NCI-H1694 (cell line): ENCODE results near the gene CCNY.

Experiments
- DNase-seq: peaks from one replicate; lab custom pipeline; 2025; lab: John Stamatoyannopoulos, UW

CCNY gene

DNA sequence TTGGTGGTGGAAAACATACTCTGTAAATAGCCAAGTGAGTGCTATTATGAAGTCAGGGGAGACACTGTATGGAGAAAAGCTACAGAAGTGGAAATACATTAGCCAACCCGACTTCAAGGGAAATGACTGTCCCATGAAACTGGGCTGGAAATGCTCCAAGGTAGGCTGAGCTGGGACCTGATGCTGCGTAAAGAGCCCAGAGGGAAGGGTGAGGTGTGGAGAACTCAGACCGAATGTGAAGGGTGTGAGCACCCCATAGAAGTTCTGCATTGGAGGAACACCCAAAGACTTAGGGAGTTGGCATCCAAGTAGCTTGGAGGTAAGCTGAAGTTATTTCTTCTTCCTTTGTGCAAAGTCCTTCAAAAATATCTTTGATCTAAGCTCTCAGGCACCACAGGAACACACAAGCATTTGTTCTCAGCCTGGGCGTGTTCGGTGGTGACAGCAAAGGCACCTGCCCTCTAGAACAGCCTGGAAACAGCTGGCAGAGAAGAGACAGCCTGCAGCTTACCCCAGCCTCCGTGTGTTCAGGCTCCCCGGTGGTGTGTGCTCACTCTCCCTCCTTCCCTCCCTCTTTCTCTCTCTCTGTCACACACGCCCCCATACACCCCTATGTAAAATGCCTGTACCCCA lies 249.7 kb downstream of the CCNY start:
- no peak for DNase-seq

DNA sequence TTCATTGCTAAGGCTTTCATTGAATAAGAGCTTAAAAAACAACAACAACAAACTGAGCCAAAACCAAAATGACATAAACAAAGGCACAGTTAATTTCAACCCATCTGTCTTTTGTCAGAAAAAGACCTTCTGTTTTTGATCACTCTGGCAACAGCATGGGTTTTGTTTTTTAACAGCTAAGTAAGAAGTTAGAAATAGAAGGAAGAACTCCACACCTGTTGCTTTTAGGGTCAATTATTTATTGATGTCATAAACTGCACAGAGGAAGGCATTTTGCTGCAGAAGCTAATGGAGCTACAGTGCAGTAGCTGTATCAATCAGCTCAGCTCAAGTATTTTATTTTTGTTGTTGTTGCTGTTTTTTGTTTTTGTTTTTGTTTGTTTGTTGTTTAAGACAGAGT lies 252.5 kb downstream of the CCNY start:
- no peak for DNase-seq

DNA sequence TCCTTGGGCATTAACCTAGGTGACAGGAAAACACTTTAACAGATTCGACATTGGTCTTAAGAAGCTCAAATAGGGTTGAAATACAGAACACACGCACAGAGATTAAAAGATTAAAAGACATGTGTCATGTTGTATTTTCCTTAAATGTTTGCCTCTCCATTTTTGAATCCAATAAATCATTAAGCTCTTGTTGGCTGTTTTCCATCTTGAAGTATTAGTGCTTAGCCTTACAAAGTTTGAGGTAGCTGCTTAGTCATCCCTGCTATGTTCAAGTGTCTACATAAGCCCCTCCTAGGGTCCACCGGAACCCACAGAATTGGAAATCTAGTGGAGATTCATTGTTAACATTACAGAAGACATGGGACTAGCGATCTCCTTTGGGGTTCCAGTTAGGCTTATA lies 256.1 kb downstream of the CCNY start:
- DNase-seq = no peak

DNA sequence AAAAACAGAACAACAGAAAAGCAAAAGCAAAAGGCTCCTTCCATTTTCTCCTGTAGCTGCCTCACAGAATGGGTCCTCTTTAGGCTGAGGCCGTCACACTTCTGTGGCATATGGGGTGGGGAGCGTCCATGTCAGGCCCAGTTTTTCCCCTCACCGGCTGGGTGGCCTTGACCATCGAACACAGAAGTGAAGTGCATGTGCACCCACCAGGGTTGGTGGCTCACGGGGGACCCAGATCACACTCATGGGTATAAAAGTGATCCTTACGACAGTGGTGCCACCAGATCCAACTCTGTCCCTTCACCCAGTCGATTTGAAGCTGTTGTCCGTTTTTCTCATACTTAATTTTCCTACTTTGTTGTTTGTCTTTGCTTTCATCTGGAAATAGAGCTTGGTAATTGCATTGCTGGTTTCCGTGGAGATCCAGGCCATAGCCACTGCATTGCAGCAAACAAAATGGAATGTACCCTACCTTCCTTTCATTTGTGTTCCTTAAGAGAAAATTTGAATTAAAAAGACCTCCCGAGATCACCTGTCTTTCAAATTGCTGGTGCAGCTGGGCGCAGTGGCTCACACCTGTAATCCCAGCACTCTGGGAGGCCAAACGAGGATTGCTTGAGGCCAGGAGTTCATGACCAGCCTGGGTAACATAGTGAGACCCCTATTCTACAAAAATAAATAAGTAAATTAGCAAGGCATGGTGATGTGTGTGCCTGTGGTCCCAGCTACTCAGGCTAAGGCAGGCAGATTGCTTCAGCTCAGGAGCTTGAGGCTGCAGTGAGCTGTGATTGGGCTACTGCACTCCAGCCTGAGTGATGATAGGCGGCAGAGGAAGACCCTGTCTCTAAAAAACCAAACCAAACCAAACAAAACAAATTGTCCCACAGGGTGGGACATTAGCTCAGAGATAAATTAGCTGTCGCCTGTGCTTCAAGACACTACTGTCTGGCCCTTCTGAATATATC lies 258.1 kb downstream of the CCNY start:
- no peak for DNase-seq

DNA sequence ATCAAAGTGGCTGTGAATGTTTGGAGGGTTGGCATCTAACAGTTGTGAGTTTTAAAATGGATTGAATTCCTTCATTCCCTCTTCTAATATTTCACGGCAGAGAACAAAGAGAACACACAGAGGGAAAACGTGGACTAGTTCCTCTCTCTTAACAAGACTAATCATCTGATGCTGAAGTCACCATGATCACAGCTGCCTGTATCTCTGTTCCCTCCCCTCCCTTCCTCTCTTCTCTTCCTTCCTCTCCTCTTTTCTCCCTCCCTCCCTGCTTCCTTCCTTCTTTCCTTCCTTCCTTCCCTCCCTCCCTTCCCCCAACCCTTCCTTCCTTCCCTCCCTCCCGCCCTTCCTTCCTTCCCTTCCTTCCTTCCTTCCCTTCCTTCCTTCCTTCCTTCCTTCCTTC lies 258.8 kb downstream of the CCNY start:
- DNase-seq = no peak

DNA sequence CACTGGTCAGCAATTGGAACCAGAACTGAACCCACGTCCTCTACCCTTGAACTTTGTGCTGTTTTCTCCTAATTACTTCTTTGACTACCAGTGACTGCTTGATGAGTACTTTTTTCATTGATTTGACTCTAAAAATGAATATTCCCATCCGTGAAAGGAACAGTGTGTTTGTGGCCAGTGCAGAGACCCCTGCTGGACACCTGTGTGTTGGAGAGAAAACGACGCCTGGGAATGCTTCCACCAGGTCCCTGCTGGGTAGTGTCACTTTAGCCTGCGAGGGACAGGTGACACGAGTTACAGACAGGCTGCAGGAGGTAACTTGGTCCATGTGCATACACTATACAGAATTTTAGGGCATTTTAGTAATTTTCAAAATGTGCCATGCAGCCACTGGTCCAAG lies 262.1 kb downstream of the CCNY start:
- DNase-seq = no peak

DNA sequence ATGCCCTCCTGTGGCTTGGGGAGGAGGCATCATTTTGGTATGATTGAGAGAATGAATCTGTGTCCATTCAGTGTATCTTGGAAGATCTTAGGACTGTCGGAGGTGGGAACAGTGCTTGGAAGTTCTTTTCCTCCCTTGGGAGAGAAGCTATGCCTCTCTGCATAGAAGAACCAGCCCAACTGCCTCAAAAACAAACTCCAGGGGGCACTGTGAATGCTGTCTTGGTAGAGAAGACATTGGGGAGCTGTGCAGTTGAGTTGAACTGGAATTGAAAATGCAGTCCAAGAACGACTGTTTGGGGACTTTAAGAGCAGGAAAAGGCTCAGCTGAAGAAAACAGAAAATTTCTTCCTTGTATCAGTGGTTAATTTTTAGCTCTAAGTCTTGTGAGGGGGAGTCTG lies 263.9 kb downstream of the CCNY start:
- DNase-seq = no peak

DNA sequence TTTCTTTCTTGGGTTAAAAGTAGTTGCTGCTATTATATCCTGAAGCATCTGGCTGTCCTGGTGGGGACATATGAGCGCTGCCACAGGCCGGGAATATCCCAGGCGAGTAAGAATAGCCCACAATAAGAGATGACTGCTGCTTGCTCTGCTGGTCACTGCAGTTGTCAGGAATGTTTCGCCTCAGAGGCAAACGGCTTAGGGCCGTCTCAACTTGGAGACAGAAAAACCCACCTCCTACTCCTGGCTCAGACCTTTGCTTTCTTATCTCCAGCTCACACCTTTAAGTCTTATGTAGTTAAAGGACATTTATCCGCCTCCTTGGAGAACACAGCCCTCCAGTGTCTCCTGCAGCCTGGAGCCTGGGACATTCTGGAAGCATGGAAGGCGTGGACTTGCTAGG lies 268.9 kb downstream of the CCNY start, which contains the start of gene GJD4:
TSS of gene GJD4 (plus strand) at position 151 of the 400 bp plus-strand sequence. CDS start at position 378, 227 bp downstream.
- DNase-seq = no peak

DNA sequence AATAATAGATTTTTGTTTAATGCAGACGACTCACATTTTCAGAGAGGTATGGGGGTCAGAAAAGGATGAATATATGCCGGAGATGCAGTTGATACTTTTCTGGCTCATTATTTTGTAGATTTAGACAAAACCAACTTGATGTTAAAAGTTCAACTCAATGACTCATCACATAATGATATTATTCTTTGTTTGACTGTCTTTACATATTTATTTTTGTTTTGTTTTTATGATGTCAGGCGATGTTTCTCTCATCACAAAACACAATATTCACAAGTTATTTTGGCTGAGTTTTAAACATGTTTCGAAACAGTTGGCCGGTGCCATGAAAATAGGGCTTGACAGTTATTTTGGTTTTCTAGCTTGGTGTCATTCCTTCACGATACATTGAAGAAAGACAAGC lies 270.1 kb downstream of the CCNY start:
- DNase-seq = no peak

DNA sequence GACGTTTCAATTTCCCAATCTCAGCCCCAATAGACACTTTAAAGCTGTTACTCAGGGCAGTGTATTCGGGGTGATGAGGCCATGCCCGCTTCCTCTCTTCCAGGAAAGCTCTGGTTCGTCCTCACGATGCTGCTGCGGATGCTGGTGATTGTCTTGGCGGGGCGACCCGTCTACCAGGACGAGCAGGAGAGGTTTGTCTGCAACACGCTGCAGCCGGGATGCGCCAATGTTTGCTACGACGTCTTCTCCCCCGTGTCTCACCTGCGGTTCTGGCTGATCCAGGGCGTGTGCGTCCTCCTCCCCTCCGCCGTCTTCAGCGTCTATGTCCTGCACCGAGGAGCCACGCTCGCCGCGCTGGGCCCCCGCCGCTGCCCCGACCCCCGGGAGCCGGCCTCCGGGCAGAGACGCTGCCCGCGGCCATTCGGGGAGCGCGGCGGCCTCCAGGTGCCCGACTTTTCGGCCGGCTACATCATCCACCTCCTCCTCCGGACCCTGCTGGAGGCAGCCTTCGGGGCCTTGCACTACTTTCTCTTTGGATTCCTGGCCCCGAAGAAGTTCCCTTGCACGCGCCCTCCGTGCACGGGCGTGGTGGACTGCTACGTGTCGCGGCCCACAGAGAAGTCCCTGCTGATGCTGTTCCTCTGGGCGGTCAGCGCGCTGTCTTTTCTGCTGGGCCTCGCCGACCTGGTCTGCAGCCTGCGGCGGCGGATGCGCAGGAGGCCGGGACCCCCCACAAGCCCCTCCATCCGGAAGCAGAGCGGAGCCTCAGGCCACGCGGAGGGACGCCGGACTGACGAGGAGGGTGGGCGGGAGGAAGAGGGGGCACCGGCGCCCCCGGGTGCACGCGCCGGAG lies 271.4 kb downstream of the CCNY start:
- no peak for DNase-seq

DNA sequence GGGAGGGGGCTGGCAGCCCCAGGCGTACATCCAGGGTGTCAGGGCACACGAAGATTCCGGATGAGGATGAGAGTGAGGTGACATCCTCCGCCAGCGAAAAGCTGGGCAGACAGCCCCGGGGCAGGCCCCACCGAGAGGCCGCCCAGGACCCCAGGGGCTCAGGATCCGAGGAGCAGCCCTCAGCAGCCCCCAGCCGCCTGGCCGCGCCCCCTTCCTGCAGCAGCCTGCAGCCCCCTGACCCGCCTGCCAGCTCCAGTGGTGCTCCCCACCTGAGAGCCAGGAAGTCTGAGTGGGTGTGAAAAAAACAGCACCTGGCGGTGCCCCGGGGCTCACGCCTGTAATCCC lies 272.0 kb downstream of the CCNY start:
- DNase-seq = no peak

DNA sequence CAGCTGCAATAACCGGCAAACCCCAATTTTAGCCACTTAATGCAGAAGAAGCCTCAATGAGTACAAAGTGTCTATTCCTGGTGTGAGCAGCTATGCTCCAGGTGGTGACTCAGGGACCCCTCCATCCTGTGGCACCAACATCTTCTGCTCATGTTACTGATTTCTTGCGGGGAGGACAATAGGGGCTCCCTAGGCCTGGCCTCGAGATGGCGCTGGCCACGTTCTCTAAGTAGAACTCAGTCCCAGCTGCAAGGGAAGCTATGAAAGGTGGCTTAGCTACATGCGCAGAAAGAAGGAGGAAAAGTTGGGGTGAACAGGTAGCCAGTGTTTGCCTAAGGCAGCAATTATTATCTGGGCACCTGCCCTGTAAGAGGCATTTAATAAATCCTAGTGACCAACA lies 275.4 kb downstream of the CCNY start:
- no peak for DNase-seq

DNA sequence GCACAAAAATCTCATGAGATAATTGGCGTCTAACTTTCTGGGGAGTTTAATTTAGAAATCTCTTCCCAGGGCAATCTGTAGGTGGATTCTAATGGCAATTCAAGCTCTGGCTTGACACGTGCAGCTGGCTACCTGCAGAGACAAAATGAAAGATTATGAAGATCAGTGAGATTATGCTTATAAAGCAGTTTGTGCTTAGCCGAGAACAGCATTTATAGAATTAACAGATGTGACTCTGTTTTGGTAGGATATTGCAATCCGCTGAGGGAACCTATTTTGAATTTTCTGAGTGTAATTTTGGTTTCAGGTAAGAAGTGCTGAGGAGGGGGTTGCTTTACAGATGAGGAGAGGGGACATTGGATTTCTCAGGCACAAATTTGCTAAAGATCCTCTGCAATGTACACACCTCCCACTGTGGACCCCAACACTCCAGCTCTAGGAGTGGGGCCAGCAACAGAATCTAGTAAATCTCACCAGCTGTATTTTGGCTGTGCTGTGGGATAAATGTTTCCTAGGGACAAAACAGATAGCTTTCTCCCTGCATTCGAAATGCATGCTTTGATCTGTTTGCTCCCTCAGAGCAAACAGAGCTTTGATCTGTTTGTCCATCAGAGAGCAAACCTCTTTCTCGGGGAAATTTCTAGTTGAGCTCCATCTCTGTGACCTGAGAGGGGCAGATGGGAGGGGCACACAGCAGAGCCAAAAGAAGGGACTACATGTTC lies 276.2 kb downstream of the CCNY start:
- no peak for DNase-seq

DNA sequence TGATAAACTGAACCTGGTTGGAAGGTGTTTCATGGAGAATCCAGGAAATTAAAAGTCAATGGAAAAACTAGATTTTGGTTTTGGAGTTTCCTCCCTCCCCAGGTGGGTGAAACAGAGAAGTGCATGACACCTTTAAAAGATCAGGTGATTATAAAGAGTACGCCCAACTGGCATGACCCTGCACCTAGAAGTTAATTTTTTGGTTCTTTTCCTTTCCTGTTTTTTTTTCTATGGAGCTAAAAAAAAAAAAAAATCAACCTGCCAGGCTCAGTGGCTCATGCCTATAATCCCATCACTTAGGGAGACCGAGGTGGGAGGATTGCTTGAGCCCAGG lies 276.8 kb downstream of the CCNY start:
- no peak for DNase-seq

DNA sequence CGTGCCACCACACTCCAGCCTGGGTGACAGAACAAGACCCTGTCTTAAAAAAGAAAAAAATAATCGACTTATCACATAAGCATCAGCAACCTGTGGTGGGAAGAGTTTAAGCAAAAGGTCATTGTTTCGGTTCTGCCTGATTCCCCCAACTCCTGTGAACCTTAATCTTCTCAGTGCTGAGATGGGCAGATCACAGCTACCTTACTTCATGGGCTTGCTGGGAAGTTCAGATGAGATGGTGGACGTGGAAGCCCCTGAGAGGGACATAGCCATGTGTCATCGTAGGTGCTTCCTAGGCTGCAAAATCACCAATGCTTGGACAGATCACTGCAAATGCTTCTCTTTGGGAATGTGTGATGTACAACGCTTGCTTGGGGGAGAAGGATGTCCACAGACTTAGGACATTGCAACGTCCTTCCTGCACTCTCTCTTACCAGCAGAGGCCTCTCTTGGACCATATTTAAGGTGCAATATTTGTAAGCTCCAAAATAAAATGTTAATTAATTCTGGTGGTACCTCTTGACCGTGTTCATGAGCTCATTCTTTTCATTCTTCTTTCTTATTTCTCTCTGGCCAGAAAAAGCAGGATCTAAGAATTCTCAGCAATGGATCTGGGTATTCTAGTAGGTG lies 277.4 kb downstream of the CCNY start:
- DNase-seq = no peak

DNA sequence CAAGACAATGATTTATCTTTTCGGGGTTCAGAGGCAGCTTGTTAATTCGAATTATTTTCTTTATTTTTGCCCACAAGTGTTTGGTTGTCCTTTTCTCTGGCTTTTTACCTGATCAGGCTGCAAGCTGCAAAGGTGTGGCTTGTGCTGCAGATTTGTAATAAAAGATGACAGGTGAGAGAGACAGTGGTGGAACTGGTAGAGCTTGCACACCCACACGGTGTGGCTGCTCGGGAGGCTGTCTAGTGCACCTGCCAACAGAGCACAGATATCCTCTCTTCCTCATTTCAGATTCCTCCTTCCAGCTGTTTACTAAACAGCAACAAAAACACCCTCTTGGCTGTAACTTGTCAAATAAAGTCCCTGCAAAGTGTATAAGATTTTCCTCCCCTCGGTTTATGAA lies 278.0 kb downstream of the CCNY start:
- no peak for DNase-seq
